Peyer's patch (tissue), 4 donors: Measurements from ENCODE around the gene SPRY4.

Source experiments
- CTCF ChIP-seq, 6 experiments: fragments of 450-650 bp in 4 of 6; fragments of 200-600 bp in 2 of 6; sonication (generic) in 1 of 6; IDR thresholded peaks; one replicate each; pipeline ENCODE4 v1.5.1; 2017 to 2019; ENCODE audit warnings: antibody characterized with exemption in 6 of 6, mild to moderate bottlenecking in 3 of 6, moderate library complexity in 1 of 6
- POLR2A ChIP-seq, 2 donors: fragments of 450-650 bp; IDR thresholded peaks; one replicate each; pipeline ENCODE4 v1.5.1; 2017; ENCODE audit warnings: antibody characterized with exemption in 2 of 2, mild to moderate bottlenecking in 2 of 2, moderate library complexity in 2 of 2

- TF ChIP-seq POLR2A (IDR thresholded peaks at IDR 0.05) (no peak), CTCF (IDR thresholded peaks at IDR 0.05) (no peak)
Observed at GRCh38 chr5:142353071-142353472, 28.3 kb upstream of the SPRY4 start.
